Upper lobe of left lung (tissue), 6 donors: ENCODE measurements around the gene ASCC2. TPM values are rescaled to one million over a fixed set of nuclear protein-coding genes. Genes with fewer than 3 reads are reported as not detected.

Source experiments
- ATAC-seq, 2 donors: fragments of 200-7000 bp; cut with Tn5 transposase; one replicate each; pipeline ENCODE4 v1.9.1; 2022; ENCODE audit warnings: mild to moderate bottlenecking in 2 of 2, moderate library complexity in 2 of 2; ENCODE audit not compliant: low FRiP score in 2 of 2
- DNase-seq, 2 donors: peaks; one replicate each; pipeline ENCODE4 v3.0.0-alpha.2; 2019 to 2020
- H3K27ac ChIP-seq, 4 donors: fragments of 200-600 bp; sonication (generic); one replicate each; pipeline ENCODE4 v1.5.1; 2016 to 2019
- H3K27me3 ChIP-seq, 4 donors: fragments of 200-600 bp; sonication (generic); one replicate each; pipeline ENCODE4 v1.5.1; 2017 to 2019
- H3K36me3 ChIP-seq, 4 donors: fragments of 200-600 bp; sonication (generic); one replicate each; pipeline ENCODE4 v1.5.1; 2016 to 2019
- H3K4me1 ChIP-seq, 4 donors: fragments of 200-600 bp; sonication (generic); one replicate each; pipeline ENCODE4 v1.5.1; 2018 to 2019
- H3K4me3 ChIP-seq, 4 donors: fragments of 200-600 bp; sonication (generic); one replicate each; pipeline ENCODE4 v1.5.1; 2017 to 2019; ENCODE audit warnings: mild to moderate bottlenecking in 2 of 4, moderate library complexity in 1 of 4
- H3K9me3 ChIP-seq, 4 donors: fragments of 200-600 bp; sonication (generic); one replicate each; pipeline ENCODE4 v1.5.1; 2018 to 2019
- CTCF ChIP-seq, 6 experiments: fragments of 450-650 bp in 4 of 6; fragments of 200-600 bp in 2 of 6; sonication (generic) in 2 of 6; IDR thresholded peaks; one replicate each; pipeline ENCODE4 v1.5.1; 2016 to 2019; ENCODE audit warnings: antibody characterized with exemption in 6 of 6
- EP300 ChIP-seq, 4 donors: sonication (generic); formaldehyde crosslinking; IDR thresholded peaks; one replicate each; pipeline ENCODE4 v1.5.1; 2017; ENCODE audit warnings: antibody characterized with exemption in 4 of 4, control low read depth in 2 of 4
- POLR2A ChIP-seq, 4 donors: fragments of 450-650 bp; IDR thresholded peaks; one replicate each; pipeline ENCODE4 v1.5.1; 2016 to 2017; ENCODE audit warnings: antibody characterized with exemption in 4 of 4, mild to moderate bottlenecking in 2 of 4
- POLR2AphosphoS5 ChIP-seq, 2 donors: sonication (generic); formaldehyde crosslinking; IDR thresholded peaks; one replicate each; pipeline ENCODE4 v1.5.1; 2017; ENCODE audit warnings: antibody characterized with exemption in 2 of 2
- WGBS, 2 donors: methylation state at CpG; one replicate each; pipeline ENCODE4 v1.1.5; 2017 to 2018; 5-methylcytosine and 5-hydroxymethylcytosine counted together
- total RNA-seq, 6 donors: library from RNA; depleted of rRNA in 4 of 6; stranded (reverse); fragments of >200 nt in 4 of 6; gene quantifications; one replicate each; pipeline versions ENCODE4 v1.1.0 to v1.2.1, GENCODE V29; 2016 to 2021
- donor health status: DM: no; HTN: no; CAD: no; lungs with moderate emphysema.
- donor health status: DM: no; HTN: yes; CAD: no; lungs with severe emphysema.

Gene ASCC2
- total RNA-seq, 6 donors from 2014 or later: 42.3 to 129 (median 64.3) TPM

DNA sequence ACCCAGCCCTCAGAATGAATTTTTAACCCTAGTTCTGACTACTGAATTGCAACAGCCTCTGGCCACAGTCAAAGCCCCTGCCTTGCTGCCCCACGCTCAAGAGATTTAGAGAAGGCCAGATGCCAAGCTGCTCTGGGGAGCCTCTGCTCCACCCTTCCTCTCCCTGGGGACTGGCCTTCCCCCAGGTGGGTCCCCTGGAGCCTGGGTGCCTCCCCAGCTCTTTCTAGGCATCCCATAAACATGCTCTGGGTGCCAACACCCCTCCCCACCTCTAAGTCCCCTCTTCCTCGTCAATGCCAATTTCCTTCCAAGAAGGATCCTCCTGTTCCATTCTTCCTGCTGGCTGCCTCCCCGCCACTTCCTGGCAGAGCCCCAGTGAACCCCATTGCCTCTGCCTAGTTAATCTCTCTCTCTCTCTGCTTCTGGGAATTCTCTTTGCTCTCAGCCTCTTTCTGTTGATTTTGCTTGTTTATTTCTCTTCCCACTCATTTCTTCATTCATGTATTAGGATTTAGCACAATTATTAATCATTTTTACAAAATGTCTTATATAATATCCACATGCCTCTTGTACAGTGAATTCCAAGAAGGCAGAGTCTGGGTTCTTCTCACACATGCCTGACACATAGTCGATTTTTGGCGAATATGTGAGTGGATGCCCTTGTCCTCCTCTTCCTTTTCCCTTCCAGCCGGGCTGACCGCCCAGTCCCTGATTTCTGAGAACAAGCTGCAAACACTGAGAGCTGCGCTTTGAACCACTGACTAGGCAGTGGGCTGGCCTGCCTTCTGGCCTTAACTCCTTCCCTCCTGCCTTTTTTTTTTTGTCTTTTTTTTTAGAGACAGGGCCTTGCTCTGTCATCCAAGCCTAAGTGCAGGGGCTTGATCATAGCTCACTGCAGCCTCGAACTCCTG is 53.4 kb downstream of the ASCC2 start:
- peaks cover 9 to 26% (median 19%) of the 10 kb centered on the region in 4 donors for H3K36me3 ChIP-seq
- no peak overlapping the region for H3K4me3 ChIP-seq
- peak overlapping the region in 3 of 4 donors; percentile 28 to 51 (median 34) for H3K27ac ChIP-seq
- no peaks in the 10 kb centered on the region for H3K27me3 ChIP-seq
- H3K4me1 ChIP-seq: peaks cover 4 to 21% (median 18%) of the 10 kb centered on the region in 4 donors
- DNase-seq (no peak), ATAC-seq (peak in 1 of 2 donors; percentile 43)
- H3K9me3 ChIP-seq: no peaks in the 10 kb centered on the region
- TF ChIP-seq POLR2A (IDR thresholded peaks at IDR 0.05): no peak
- TF ChIP-seq CTCF (IDR thresholded peaks at IDR 0.05): no peak
- TF ChIP-seq POLR2AphosphoS5 (IDR thresholded peaks at IDR 0.05): no peak
- TF ChIP-seq EP300 (IDR thresholded peaks at IDR 0.05): no peak
- WGBS, 2 donors: 35 to 53% methylated on average over 9 of the region's 9 CpGs

GRCh38 chr22:29782061-29782845 is 55.8 kb downstream of the ASCC2 start:
- Histone ChIP-seq H3K4me3 (no peak overlapping the region), H3K4me1 (peaks cover 4 to 21% (median 18%) of the 10 kb centered on the region in 4 donors), H3K9me3 (no peaks in the 10 kb centered on the region), H3K36me3 (peaks cover 0 to 1% (median 0%) of the 10 kb centered on the region in 4 donors), H3K27ac (peak overlapping the region in 2 of 4 donors; percentile 26 to 28), H3K27me3 (no peaks in the 10 kb centered on the region)
- DNase-seq: peak in 1 of 2 donors; percentile 75
- TF ChIP-seq EP300 (IDR thresholded peaks at IDR 0.05) (no peak), POLR2AphosphoS5 (IDR thresholded peaks at IDR 0.05) (no peak), CTCF (IDR thresholded peaks at IDR 0.05) (no peak), POLR2A (IDR thresholded peaks at IDR 0.05) (no peak)
- ATAC-seq: peak; percentile 48 to 62
- 60 to 68% methylated on average over 5 to 7 of the region's 7 CpGs for WGBS, 2 donors

GRCh38 chr22:29780748-29781676 is 57.1 kb downstream of the ASCC2 start:
- H3K9me3 ChIP-seq: no peaks in the 10 kb centered on the region
- peaks cover 4 to 21% (median 18%) of the 10 kb centered on the region in 4 donors for H3K4me1 ChIP-seq
- H3K4me3 ChIP-seq: no peak overlapping the region
- no peaks in the 10 kb centered on the region for H3K27me3 ChIP-seq
- TF ChIP-seq EP300 (IDR thresholded peaks at IDR 0.05) (no peak), POLR2AphosphoS5 (IDR thresholded peaks at IDR 0.05) (no peak), CTCF (IDR thresholded peaks at IDR 0.05) (no peak), POLR2A (IDR thresholded peaks at IDR 0.05) (no peak)
- DNase-seq (no peak), ATAC-seq (peak in 1 of 2 donors; percentile 31)
- 73 to 75% methylated on average over 8 of the region's 8 CpGs for WGBS, 2 donors
- peak overlapping the region in 1 of 4 donors; percentile 28 for H3K27ac ChIP-seq
- H3K36me3 ChIP-seq: no peaks in the 10 kb centered on the region

GRCh38 chr22:29780220-29780619 is 57.9 kb downstream of the ASCC2 start:
- Histone ChIP-seq H3K36me3 (no peaks in the 10 kb centered on the region), H3K4me1 (peaks cover 4 to 19% (median 17%) of the 10 kb centered on the region in 4 donors), H3K27ac (no peak overlapping the region), H3K27me3 (no peaks in the 10 kb centered on the region), H3K9me3 (no peaks in the 10 kb centered on the region), H3K4me3 (no peak overlapping the region)
- no peak for TF ChIP-seq POLR2A (IDR thresholded peaks at IDR 0.05)
- no peak for TF ChIP-seq POLR2AphosphoS5 (IDR thresholded peaks at IDR 0.05)
- TF ChIP-seq EP300 (IDR thresholded peaks at IDR 0.05): no peak
- TF ChIP-seq CTCF (IDR thresholded peaks at IDR 0.05): no peak
- 92 to 98% methylated on average over 5 of the region's 5 CpGs for WGBS, 2 donors
- ATAC-seq (no peak), DNase-seq (no peak)
